ENCODE measurements around the gene HPSE2.

- no peak for TF ChIP-seq POLR2A (IDR thresholded peaks at IDR 0.05; ENCODE audit: low read depth, low read length)
- no peak for TF ChIP-seq POLR2AphosphoS5 (IDR thresholded peaks at IDR 0.05; ENCODE audit: low read depth, low read length)
Observed at GRCh38 chr10:98415731-98416119, 819.9 kb downstream of the HPSE2 start.

Measured in GM12891 (cell line).